Glutamatergic neuron (in vitro differentiated cells): Measurements from ENCODE around the gene CABLES2. TPM values are rescaled to one million over a fixed set of nuclear protein-coding genes. Genes with fewer than 3 reads are reported as not detected.

ENCODE experiments used
- DNase-seq: peaks from one replicate; pipeline ENCODE4 v3.0.0; 2022
- H3K27ac Mint-ChIP-seq: one replicate; pipeline ENCODE4 v1.8.0; 2020; ENCODE audit warnings: mild to moderate bottlenecking, mixed read lengths, inconsistent platforms; ENCODE audit not compliant: unreplicated experiment
- H3K27me3 Mint-ChIP-seq: one replicate; pipeline ENCODE4 v1.8.0; 2020; ENCODE audit warnings: mild to moderate bottlenecking, moderate library complexity, mixed read lengths, inconsistent platforms; ENCODE audit not compliant: unreplicated experiment
- H3K36me3 Mint-ChIP-seq: one replicate; pipeline ENCODE4 v1.8.0; 2020; ENCODE audit warnings: mild to moderate bottlenecking, mixed read lengths, inconsistent platforms; ENCODE audit not compliant: unreplicated experiment
- H3K4me1 Mint-ChIP-seq: one replicate; pipeline ENCODE4 v1.8.0; 2020; ENCODE audit warnings: mild to moderate bottlenecking, low read depth, mixed read lengths, inconsistent platforms; ENCODE audit not compliant: unreplicated experiment
- H3K4me3 Mint-ChIP-seq: one replicate; pipeline ENCODE4 v1.8.0; 2020; ENCODE audit warnings: mild to moderate bottlenecking, mixed read lengths, inconsistent platforms; ENCODE audit not compliant: unreplicated experiment
- H3K9me3 Mint-ChIP-seq: one replicate; pipeline ENCODE4 v1.8.0; 2020; ENCODE audit warnings: mild to moderate bottlenecking, moderate library complexity, mixed read lengths, inconsistent platforms; ENCODE audit not compliant: unreplicated experiment
- total RNA-seq: library from RNA; stranded (reverse); fragmentation: NEBNext Ultra II Directional; extraction: Animal tissue kit (Norgen Biotek cat#: 25700); gene quantifications from one replicate; pipeline ENCODE4 v1.2.1, GENCODE V29; 2021; ENCODE audit not compliant: unreplicated experiment
- TF ChIP-seq, protein P1 (sequence below): fragments of 200-600 bp; sonication (generic); IDR thresholded peaks from one replicate; pipeline ENCODE4 v1.5.0; 2021; ENCODE audit not compliant: partially characterized antibody, unreplicated experiment

Gene CABLES2
- total RNA-seq, 1 donor from 2014 or later = 25.3 TPM

DNA sequence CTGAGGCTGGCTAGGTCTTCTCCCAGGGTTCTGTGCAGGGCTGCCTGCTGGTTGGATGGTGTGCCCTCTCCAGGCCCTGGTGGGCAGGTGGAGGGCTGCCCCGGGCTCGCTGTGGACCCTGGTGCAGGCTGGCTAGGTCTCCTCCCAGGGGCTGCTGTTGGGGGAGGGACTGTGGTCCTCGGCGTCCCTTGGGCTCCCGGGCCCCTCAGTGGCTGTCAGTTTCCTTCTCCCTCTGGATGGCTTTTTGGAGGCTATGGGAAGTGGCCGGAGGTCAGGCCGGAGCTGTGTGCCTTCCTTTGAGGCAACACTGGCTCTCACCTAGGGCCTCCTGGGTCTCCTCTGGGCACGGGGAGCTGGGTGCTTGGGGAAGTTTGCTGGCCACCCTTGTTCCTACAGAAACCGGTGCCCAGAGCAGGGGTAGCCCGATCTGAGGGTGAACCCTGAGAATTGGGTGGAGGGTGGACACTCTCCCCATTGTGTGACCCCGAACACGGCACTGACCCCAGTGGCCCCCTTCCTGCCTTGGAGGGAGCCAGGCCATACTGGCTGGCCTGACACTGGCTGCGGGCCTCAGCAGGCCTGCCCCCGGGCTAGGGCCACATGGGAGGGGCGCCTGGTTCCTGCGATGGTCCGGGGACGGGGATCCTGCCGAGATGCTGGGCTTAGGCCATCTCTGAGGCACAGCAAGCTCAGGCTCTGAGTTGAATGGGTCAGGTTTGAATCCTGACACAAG is 3.8 kb upstream of the CABLES2 start:
- Mint-ChIP-seq H3K36me3 (no peaks in the 10 kb centered on the region), H3K4me1 (peaks cover 3% of the 10 kb centered on the region), H3K9me3 (no peaks in the 10 kb centered on the region), H3K27me3 (peaks cover 2% of the 10 kb centered on the region), H3K4me3 (no peak overlapping the region), H3K27ac (no peak overlapping the region)
- DNase-seq = no peak
- TF ChIP-seq, protein P1, sequence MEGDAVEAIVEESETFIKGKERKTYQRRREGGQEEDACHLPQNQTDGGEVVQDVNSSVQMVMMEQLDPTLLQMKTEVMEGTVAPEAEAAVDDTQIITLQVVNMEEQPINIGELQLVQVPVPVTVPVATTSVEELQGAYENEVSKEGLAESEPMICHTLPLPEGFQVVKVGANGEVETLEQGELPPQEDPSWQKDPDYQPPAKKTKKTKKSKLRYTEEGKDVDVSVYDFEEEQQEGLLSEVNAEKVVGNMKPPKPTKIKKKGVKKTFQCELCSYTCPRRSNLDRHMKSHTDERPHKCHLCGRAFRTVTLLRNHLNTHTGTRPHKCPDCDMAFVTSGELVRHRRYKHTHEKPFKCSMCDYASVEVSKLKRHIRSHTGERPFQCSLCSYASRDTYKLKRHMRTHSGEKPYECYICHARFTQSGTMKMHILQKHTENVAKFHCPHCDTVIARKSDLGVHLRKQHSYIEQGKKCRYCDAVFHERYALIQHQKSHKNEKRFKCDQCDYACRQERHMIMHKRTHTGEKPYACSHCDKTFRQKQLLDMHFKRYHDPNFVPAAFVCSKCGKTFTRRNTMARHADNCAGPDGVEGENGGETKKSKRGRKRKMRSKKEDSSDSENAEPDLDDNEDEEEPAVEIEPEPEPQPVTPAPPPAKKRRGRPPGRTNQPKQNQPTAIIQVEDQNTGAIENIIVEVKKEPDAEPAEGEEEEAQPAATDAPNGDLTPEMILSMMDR = no peak

DNA sequence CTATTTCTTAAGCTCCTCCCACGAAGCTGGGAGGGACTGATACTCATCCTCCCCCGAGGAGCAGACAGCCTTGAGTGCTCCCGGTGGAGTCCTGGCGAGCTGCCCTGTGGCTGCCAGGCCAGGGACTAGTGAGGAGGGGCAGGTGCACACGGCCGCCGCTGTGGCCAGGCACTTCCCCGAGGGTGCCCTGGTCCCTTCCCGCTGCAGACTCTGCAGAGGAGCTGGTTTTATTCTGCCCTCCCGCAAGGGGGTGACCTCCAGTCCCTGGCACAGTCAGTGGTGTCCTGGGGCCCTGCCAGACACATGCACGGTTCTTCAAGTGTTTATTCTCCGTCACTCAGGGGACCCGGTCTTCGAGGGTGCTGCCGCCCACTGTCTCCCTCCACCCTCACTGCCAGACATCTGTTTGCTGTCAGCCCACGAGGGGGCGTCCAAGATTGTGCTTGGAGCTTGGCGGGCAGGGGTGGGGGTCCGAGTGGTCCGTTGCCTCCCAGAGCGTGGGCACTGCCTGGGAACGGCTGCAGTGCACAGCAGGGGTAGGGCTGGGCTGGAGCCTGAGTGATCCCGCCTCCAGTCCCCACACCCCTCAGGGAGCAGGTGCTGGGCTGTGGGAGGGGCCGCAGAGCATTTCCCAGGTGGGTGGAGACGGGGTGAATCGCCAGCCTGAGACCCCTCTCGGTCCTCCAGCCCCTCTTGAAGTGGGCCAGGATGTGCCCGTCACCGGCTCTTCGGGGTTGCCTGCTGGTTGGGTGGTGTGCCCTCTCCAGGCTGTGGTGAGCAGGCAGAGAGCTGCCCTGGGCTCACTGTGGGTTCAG is 3.1 kb upstream of the CABLES2 start:
- Mint-ChIP-seq H3K27ac (no peak overlapping the region), H3K9me3 (no peaks in the 10 kb centered on the region), H3K4me3 (no peak overlapping the region), H3K27me3 (peaks cover 5% of the 10 kb centered on the region), H3K36me3 (no peaks in the 10 kb centered on the region), H3K4me1 (peaks cover 6% of the 10 kb centered on the region)
- DNase-seq = peak; percentile 69
- TF ChIP-seq, protein P1 = peak; percentile 45

DNA sequence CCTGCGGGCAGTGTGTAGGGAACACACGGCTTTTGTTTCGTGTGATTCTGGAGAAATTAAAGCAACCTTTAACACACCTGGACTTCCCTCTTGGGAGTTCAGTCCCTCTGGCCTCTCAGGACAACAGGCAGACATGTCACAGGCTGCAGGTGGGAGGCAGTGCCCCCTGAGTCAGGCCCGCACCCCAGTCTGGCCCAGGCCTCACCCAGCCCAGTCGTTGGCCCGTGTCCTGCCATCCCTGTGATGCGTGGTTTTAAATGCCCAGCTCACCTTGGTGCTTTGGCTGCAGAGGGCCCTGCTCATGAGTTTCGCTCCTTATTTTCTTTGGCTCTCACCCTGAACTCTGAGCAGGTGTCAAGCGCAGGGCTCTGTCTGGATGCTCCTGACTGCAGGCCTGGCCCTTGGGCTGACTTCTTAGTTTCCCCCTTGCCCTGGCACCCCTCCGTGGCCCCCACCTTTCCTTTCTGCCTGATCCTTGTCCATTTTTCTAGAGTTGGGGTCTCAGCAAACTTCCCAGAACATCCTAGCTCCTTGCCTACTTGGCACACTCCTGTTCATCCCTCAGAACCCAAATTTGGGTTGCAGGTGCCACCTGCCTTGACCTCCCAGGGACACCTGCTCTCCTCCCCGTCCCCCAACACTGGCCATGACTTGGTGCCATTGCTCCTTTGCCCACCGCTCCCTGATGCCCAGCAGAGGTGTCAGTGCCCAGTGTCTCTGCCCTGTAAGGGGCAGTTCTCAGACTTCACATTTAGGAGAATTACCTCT is 2.2 kb upstream of the CABLES2 start:
- peaks cover 7% of the 10 kb centered on the region for H3K4me1 Mint-ChIP-seq
- TF ChIP-seq, protein P1 = no peak
- no peak overlapping the region for H3K4me3 Mint-ChIP-seq

DNA sequence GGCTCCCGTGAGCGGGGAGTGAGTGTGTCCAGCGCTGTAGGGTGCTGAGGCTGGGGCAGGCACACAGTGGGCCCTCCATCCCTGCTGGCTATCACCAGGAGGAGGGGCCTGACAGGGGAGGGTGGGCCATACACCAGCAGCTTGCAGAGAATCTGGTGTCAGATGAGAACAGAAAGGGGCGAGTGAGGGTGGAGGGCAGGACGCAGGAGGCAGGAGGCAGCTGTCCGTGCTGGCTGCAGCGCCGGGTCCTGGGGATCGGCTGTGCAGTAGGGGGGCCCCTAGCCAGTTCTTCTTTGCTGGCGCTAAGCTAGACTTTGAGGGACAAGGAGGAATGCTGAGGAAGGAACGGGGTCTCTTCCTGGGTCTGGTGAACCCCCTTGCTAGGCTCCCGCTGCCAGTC is 1.6 kb upstream of the CABLES2 start:
- H3K36me3 Mint-ChIP-seq = no peaks in the 10 kb centered on the region
- H3K4me1 Mint-ChIP-seq = peaks cover 10% of the 10 kb centered on the region
- peak overlapping the region; percentile 68 for H3K27ac Mint-ChIP-seq
- H3K4me3 Mint-ChIP-seq = no peak overlapping the region
- peaks cover 5% of the 10 kb centered on the region for H3K27me3 Mint-ChIP-seq
- DNase-seq = no peak
- H3K9me3 Mint-ChIP-seq = no peaks in the 10 kb centered on the region
- TF ChIP-seq, protein P1 = no peak

More for the DNA sequence above, 2.2 kb upstream of the CABLES2 start:
- H3K27ac Mint-ChIP-seq = no peak overlapping the region
- no peak for DNase-seq
- H3K36me3 Mint-ChIP-seq = no peaks in the 10 kb centered on the region
- no peaks in the 10 kb centered on the region for H3K9me3 Mint-ChIP-seq
- H3K27me3 Mint-ChIP-seq = peaks cover 5% of the 10 kb centered on the region
